Gastrocnemius medialis (tissue), 4 donors: Measurements from ENCODE around the gene PACS2.

Experiments used
- POLR2A ChIP-seq, 2 donors: fragments of 450-650 bp; IDR thresholded peaks; one replicate each; pipeline ENCODE4 v1.6.1; 2017; ENCODE audit warnings: antibody characterized with exemption in 2 of 2, mild to moderate bottlenecking in 2 of 2, moderate library complexity in 2 of 2
- TF ChIP-seq, protein P1 (sequence below), 5 experiments: fragments of 450-650 bp in 3 of 5; fragments of 200-600 bp in 2 of 5; sonication (generic) in 2 of 5; IDR thresholded peaks in 4 of 5; conservative IDR thresholded peaks in 1 of 5; 1 replicate in 4 of 5; 2 replicates in 1 of 5; pipeline ENCODE4 v1.5.1; 2016 to 2019; ENCODE audit warnings: antibody characterized with exemption in 5 of 5, mild to moderate bottlenecking in 3 of 5, moderate library complexity in 3 of 5

DNA sequence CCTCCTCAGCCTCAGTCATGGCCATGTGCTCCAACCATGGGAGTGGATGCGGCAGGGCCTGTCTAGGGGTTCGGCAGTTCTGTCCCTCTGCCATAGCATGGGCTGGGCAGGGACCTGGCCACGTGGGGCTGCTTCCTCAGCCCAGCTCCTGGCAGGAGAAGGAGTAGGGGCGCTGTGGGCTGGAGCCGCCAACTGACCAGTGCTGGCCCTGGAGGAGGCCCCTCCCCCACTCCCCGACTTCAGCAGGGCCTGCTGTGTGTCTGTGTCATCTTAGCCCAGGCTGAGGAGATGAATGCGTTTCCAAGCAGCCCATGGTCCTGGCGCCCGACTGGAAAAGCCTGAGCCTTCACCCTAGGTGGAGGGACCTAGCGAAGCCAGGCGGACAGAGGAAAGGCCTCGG, 2.7 kb upstream of the PACS2 start:
- TF ChIP-seq POLR2A (IDR thresholded peaks at IDR 0.05) = no peak
- TF ChIP-seq, protein P1, sequence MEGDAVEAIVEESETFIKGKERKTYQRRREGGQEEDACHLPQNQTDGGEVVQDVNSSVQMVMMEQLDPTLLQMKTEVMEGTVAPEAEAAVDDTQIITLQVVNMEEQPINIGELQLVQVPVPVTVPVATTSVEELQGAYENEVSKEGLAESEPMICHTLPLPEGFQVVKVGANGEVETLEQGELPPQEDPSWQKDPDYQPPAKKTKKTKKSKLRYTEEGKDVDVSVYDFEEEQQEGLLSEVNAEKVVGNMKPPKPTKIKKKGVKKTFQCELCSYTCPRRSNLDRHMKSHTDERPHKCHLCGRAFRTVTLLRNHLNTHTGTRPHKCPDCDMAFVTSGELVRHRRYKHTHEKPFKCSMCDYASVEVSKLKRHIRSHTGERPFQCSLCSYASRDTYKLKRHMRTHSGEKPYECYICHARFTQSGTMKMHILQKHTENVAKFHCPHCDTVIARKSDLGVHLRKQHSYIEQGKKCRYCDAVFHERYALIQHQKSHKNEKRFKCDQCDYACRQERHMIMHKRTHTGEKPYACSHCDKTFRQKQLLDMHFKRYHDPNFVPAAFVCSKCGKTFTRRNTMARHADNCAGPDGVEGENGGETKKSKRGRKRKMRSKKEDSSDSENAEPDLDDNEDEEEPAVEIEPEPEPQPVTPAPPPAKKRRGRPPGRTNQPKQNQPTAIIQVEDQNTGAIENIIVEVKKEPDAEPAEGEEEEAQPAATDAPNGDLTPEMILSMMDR (IDR thresholded peaks at IDR 0.05 in 4 of 5, conservative IDR thresholded peaks at IDR 0.05 in 1 of 5) = no peak
